K562 (cell line): ENCODE data around the gene ITPR1. TPM values are rescaled to one million over a fixed set of nuclear protein-coding genes. Genes with fewer than 3 reads are reported as not detected.

Source experiments
- ATAC-seq: fragments of 200-7000 bp; cut with Tn5 transposase; 3 replicates; pipeline ENCODE4 v1.9.1; 2020; ENCODE audit warnings: moderate library complexity
- BruUV-seq: library from RNA; stranded (reverse); fragments of 400-500 nt; replicated peaks from 2 replicates; lab custom pipeline; 2021; lab: Mats Ljungman, UMichigan
- CTCF ChIA-PET: fragments of 300-600 bp; formaldehyde crosslinking; extraction: SDS; loops from one replicate; lab custom pipeline; 2021; ENCODE audit warnings: low intra/inter-chr PET ratio; lab: Yijun Ruan, JAX
- POLR2A ChIA-PET: fragments of 300-600, 350-650 bp; sonication (Branson Sonifier 250); formaldehyde crosslinking; extraction: SDS; loops from one replicate; lab custom pipeline; 2021; ENCODE audit warnings: antibody characterized with exemption, inconsistent platforms; lab: Yijun Ruan, JAX
- DNase-seq, 4 experiments: peaks; one replicate each; pipeline versions ENCODE4 v3.0.0 to v3.0.0-alpha.2; 2011 to 2018; ENCODE audit warnings: low spot score in 3 of 4, mixed read lengths in 3 of 4; ENCODE audit errors: extremely low read depth in 1 of 4
- FAIRE-seq: peaks from 2 replicates; lab custom pipeline; 2011; peaks lifted over from hg19 to GRCh38; lab: Jason Lieb, UNC
- H2AFZ ChIP-seq: 2 replicates; pipeline ENCODE4 v1.6.0; 2011; ENCODE audit warnings: low read depth, low read length, control low read depth, inconsistent platforms
- H3K27ac ChIP-seq: fragments of 200-600 bp; 3 replicates; pipeline ENCODE4 v1.8.0; 2011; ENCODE audit warnings: low read depth, mild to moderate bottlenecking, control low read depth, inconsistent platforms, low read length, moderate library complexity, mixed read lengths; ENCODE audit errors: extremely low read depth
- H3K27me3 ChIP-seq, 2 experiments: fragments of 300-600 bp in 1 of 2; 2 replicates in 1 of 2; 3 replicates in 1 of 2; pipeline versions ENCODE4 v1.6.0 to v1.8.0; 2011; ENCODE audit warnings: inconsistent platforms in 2 of 2, low read length in 2 of 2, mild to moderate bottlenecking in 1 of 2, mixed read lengths in 1 of 2, moderate library complexity in 1 of 2; ENCODE audit not compliant: control insufficient read depth in 2 of 2, insufficient read depth in 2 of 2
- H3K36me3 ChIP-seq: fragments of 300-600 bp; 3 replicates; pipeline ENCODE4 v1.8.0; 2011; ENCODE audit warnings: mild to moderate bottlenecking, low read length, inconsistent platforms; ENCODE audit not compliant: control insufficient read depth, insufficient read depth
- H3K4me1 ChIP-seq, 2 experiments: fragments of 200-600 bp in 1 of 2; replicated peaks in 1 of 2; 2 replicates in 1 of 2; 3 replicates in 1 of 2; pipeline versions ENCODE4 v1.5.1 to v1.8.0; 2011; ENCODE audit warnings: inconsistent platforms in 2 of 2, low read length in 2 of 2, mild to moderate bottlenecking in 1 of 2, mixed read lengths in 1 of 2, moderate library complexity in 1 of 2; ENCODE audit not compliant: control insufficient read depth in 2 of 2, insufficient read depth in 2 of 2
- H3K4me2 ChIP-seq: 2 replicates; pipeline ENCODE4 v1.6.1; 2011; ENCODE audit warnings: low read length, control low read depth, inconsistent platforms, mixed read lengths; ENCODE audit not compliant: insufficient read depth
- H3K4me3 ChIP-seq: fragments of 200-600 bp; sonication (generic), shearing (Covaris generic); 2 replicates; pipeline ENCODE4 v1.5.1; 2016; ENCODE audit warnings: control low read depth, inconsistent platforms
- H3K79me2 ChIP-seq: fragments of 200-600 bp; 3 replicates; pipeline ENCODE4 v1.8.0; 2011; ENCODE audit warnings: low read length, inconsistent platforms; ENCODE audit not compliant: control insufficient read depth, insufficient read depth
- H3K9ac ChIP-seq, 2 experiments: 2 replicates each; pipeline versions ENCODE4 v1.6.0 to v1.6.1; 2011; ENCODE audit warnings: low read depth in 2 of 2, low read length in 2 of 2, control low read depth in 1 of 2, inconsistent platforms in 1 of 2, mild to moderate bottlenecking in 1 of 2, mixed read lengths in 1 of 2; ENCODE audit not compliant: insufficient read depth in 1 of 2
- H3K9me1 ChIP-seq: one replicate; pipeline ENCODE4 v1.6.0; 2011; ENCODE audit warnings: inconsistent platforms, mild to moderate bottlenecking, low read length, moderate library complexity; ENCODE audit not compliant: control insufficient read depth, insufficient read depth
- H3K9me3 ChIP-seq: replicated peaks from 2 replicates; pipeline ENCODE4 v1.5.1; 2011; ENCODE audit warnings: low read depth, low read length, inconsistent platforms; ENCODE audit not compliant: control insufficient read depth, insufficient read depth
- H4K20me1 ChIP-seq: replicated peaks from 2 replicates; pipeline ENCODE4 v1.6.1; 2011; ENCODE audit warnings: low read length, inconsistent platforms, mixed read lengths; ENCODE audit not compliant: control insufficient read depth, insufficient read depth
- ZNF592 ChIP-seq: fragments of 450-650 bp; IDR thresholded peaks from 2 replicates; pipeline ENCODE4 v1.6.1; 2017; ENCODE audit warnings: antibody characterized with exemption, mild to moderate bottlenecking
- WGBS: fragments of 100-300 bp; shearing (Covaris generic); methylation state at CpG from one replicate; pipeline ENCODE4 v1.1.6; 2016; ENCODE audit warnings: low coverage, mixed read lengths; ENCODE audit not compliant: insufficient coverage; ENCODE audit errors: missing lambda C conversion rate; 5-methylcytosine and 5-hydroxymethylcytosine counted together
- in situ Hi-C: fragments of 300-500 bp; cut with MboI; formaldehyde crosslinking; loops from 4 replicates; pipeline ENCODE4 v1.15.0; 2018; ENCODE audit warnings: inconsistent platforms, mixed read lengths
- intact Hi-C: fragments of 100-400 bp; cut with micrococcal nuclease; formaldehyde crosslinking; loops from 2 replicates; pipeline ENCODE4 v1.14.2; 2022
- polyA plus RNA-seq, 8 experiments: library from polyadenylated mRNA; depleted of rRNA in 4 of 8; stranded (reverse) in 5 of 8; unstranded in 3 of 8; fragments of >200 nt; fragmentation: Nextera tagmentation in 2 of 8; fragmentation: Illumina TruSeq in 1 of 8; extraction: Ambion mirVana in 2 of 8; extraction: Trizol in 1 of 8; gene quantifications; 2 replicates each; pipeline versions ENCODE4 v1.2.1 to v1.2.3, GENCODE V29; 2011 to 2014; ENCODE audit warnings: inconsistent platforms in 1 of 8, missing spikeins in 1 of 8
- total RNA-seq, 7 experiments: library from RNA; depleted of rRNA in 6 of 7; stranded (reverse); fragments of >200 nt in 6 of 7; fragmentation: Illumina TruSeq in 2 of 7; extraction: Trizol in 2 of 7; gene quantifications; 2 replicates each; pipeline versions ENCODE4 v1.2.1 to v1.2.3, GENCODE V29; 2011 to 2021; ENCODE audit warnings: low replicate concordance in 1 of 7

The ITPR1 gene
- total and polyA plus RNA-seq, 9 of the 15 experiments (the other 6 are each of a cell fraction or from before 2014, with no cell fraction given) = 22.4 to 40.0 (median 27.4) TPM

- Histone ChIP-seq H3K79me2 (no peaks in the 10 kb centered on the region), H3K9me3 (no peaks in the 10 kb centered on the region), H3K27ac (no peak overlapping the region), H3K9me1 (no peaks in the 10 kb centered on the region), H3K4me1 (peaks cover 3 to 9% of the 10 kb centered on the region in 2 experiments; a peak in 3 of 5 replicates), H3K4me3 (no peak overlapping the region), H3K36me3 (no peaks in the 10 kb centered on the region), H3K27me3 (no peaks in the 10 kb centered on the region; a peak in 1 of 5 replicates), H2AFZ (no peak overlapping the region), H3K9ac (no peak overlapping the region), H3K4me2 (no peak overlapping the region), H4K20me1 (no peaks in the 10 kb centered on the region)
- in situ Hi-C loops = no loop called here
- ChIA-PET CTCF (no interaction called here), POLR2A (interaction anchor here (1.3 to 1.5 kb wide), 2 partner anchors 9 to 14 kb away, joined by 3 to 4 read pairs; no protein-coding TSS in a partner anchor)
- BruUV-seq = no TSS peak
- no peak for DNase-seq
- intact Hi-C loops = no loop called here
- WGBS = 22% methylated on average over 3 of the region's 3 CpGs
- FAIRE-seq = no peak
- ATAC-seq = 0 out of 3 replicates have a peak, but pooled peaks have one; percentile 12
- no peak for TF ChIP-seq ZNF592
Measured at GRCh38 chr3:4568841-4569240, 75.7 kb downstream of the ITPR1 start.
